ENCODE results near the gene PTCD3. TPM values are rescaled to one million over a fixed set of nuclear protein-coding genes. Genes with fewer than 3 reads are reported as not detected.

Gene PTCD3
- total RNA-seq, 1 experiment from 2014 or later: 180 TPM

DNA sequence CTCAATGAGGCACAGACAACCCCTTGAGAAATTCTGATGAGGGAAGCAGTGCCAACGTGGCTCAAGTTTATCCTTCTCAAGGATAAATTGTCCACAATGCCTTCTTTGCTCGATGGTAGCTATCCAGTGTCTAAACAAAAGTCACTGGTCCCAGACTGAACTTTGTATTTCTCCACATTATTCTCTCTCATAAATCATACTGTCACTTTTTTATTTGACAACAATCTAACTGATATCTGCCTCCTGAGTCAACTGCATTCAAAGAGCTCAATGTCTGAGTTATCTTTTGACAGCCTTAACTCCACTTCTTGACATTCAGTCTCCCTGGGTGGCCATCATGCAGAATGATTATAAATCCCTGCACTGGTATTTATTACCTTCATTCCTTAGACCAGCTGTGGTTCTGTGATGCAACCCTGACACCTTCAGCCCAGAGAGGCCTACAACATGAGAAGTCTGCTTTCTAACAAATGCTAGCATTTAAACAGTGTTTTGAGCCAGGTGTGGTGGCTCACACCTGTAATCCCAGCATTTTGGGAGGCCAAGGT is 51.0 kb downstream of the PTCD3 start:
- H3K9me3 ChIP-seq (ENCODE audit: control insufficient read depth, low read depth, low read length): no peaks in the 10 kb centered on the region
- H4K91ac ChIP-seq (ENCODE audit: insufficient read length, low read depth, low read length): no peak overlapping the region
- no peaks in the 10 kb centered on the region for H3K23me2 ChIP-seq (ENCODE audit: insufficient read length, low read depth, low read length, poor library complexity, severe bottlenecking)
- Mint-ChIP-seq H3K4me1 (no peaks in the 10 kb centered on the region), H3K36me3 (ENCODE audit: insufficient read depth in 1 of 3, low read depth in 3 of 3) (peaks cover 18 to 75% (median 55%) of the 10 kb centered on the region in 3 experiments; a peak in 6 of 7 replicates), H3K9me3 (no peaks in the 10 kb centered on the region), H3K27me3 (ENCODE audit: low read depth) (no peaks in the 10 kb centered on the region), H3K4me3 (no peak overlapping the region), H3K27ac (no peak overlapping the region)
- no peak overlapping the region for H3K27ac ChIP-seq (ENCODE audit: insufficient read length, low read depth, low read length)
- no peak overlapping the region for H2BK20ac ChIP-seq (ENCODE audit: low read depth, low read length, poor library complexity, severe bottlenecking)
- H2BK5ac ChIP-seq (ENCODE audit: insufficient read length, low read length): no peak overlapping the region
- H2BK120ac ChIP-seq (ENCODE audit: low read depth, low read length, poor library complexity, severe bottlenecking): no peak overlapping the region
- H3K79me1 ChIP-seq (ENCODE audit: insufficient read depth, low read depth, low read length, poor library complexity, severe bottlenecking): no peaks in the 10 kb centered on the region
- H3K27me3 ChIP-seq (ENCODE audit: insufficient read depth, low read length): no peaks in the 10 kb centered on the region
- H3K18ac ChIP-seq (ENCODE audit: insufficient read length, low read depth, low read length): no peak overlapping the region
- no peak overlapping the region for H3K9ac ChIP-seq (ENCODE audit: extremely low read depth, insufficient read length, low read length)
- no peak overlapping the region for H3K23ac ChIP-seq (ENCODE audit: insufficient read length, low read depth, low read length)
- no peak overlapping the region for H4K5ac ChIP-seq (ENCODE audit: insufficient read length, low read depth, low read length)
- H3K4me2 ChIP-seq (ENCODE audit: insufficient read depth, insufficient read length, low read length): no peak overlapping the region
- TF ChIP-seq, protein P1, sequence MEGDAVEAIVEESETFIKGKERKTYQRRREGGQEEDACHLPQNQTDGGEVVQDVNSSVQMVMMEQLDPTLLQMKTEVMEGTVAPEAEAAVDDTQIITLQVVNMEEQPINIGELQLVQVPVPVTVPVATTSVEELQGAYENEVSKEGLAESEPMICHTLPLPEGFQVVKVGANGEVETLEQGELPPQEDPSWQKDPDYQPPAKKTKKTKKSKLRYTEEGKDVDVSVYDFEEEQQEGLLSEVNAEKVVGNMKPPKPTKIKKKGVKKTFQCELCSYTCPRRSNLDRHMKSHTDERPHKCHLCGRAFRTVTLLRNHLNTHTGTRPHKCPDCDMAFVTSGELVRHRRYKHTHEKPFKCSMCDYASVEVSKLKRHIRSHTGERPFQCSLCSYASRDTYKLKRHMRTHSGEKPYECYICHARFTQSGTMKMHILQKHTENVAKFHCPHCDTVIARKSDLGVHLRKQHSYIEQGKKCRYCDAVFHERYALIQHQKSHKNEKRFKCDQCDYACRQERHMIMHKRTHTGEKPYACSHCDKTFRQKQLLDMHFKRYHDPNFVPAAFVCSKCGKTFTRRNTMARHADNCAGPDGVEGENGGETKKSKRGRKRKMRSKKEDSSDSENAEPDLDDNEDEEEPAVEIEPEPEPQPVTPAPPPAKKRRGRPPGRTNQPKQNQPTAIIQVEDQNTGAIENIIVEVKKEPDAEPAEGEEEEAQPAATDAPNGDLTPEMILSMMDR (conservative IDR thresholded peaks at IDR 0.05): no peak
- no peak overlapping the region for H3K14ac ChIP-seq (ENCODE audit: insufficient read depth, low read length)
- H4K20me1 ChIP-seq (ENCODE audit: control insufficient read depth, insufficient read depth, insufficient read length): no peaks in the 10 kb centered on the region
- no peak overlapping the region for H2BK15ac ChIP-seq (ENCODE audit: low read depth, low read length)
- no peak overlapping the region for H3K4ac ChIP-seq (ENCODE audit: low read depth, low read length)
- no peak overlapping the region for H2AK5ac ChIP-seq (ENCODE audit: insufficient read length, low read length)
- no peak overlapping the region for H3K56ac ChIP-seq (ENCODE audit: insufficient read length, low read depth, low read length)
- H3K79me2 ChIP-seq (ENCODE audit: insufficient read depth, low read length): no peaks in the 10 kb centered on the region
- H2AFZ ChIP-seq (ENCODE audit: low read length): no peak overlapping the region
- no CpG with 5 or more reads among the region's 2 CpGs for WGBS (ENCODE audit: extremely low coverage, insufficient read length, low lambda C conversion rate)
- H3K4me1 ChIP-seq (ENCODE audit: insufficient read depth, low read length): no peaks in the 10 kb centered on the region
- no peak overlapping the region for H2BK12ac ChIP-seq (ENCODE audit: insufficient read length, low read depth, low read length)
- H3T11ph ChIP-seq (ENCODE audit: low read length): no peak overlapping the region
- DNase-seq: no peak
- H4K8ac ChIP-seq (replicated peaks; ENCODE audit: insufficient read length, low read depth, low read length): no peak overlapping the region

All from H9 (cell line).